Thyroid gland (tissue), 4 donors: ENCODE data around the gene ETV6. TPM values are rescaled to one million over a fixed set of nuclear protein-coding genes. Genes with fewer than 3 reads are reported as not detected.

Experiments used
- DNase-seq, 2 donors: peaks; one replicate each; pipeline ENCODE4 v3.0.0-alpha.2; 2019
- H3K27ac ChIP-seq, 3 donors: fragments of 200-600 bp; sonication (generic); 1 replicate in 2 of 3; 2 replicates in 1 of 3; pipeline ENCODE4 v1.5.1; 2016 to 2019; ENCODE audit warnings: mild to moderate bottlenecking in 1 of 3, moderate library complexity in 1 of 3
- H3K27me3 ChIP-seq: fragments of 200-600 bp; sonication (generic); one replicate; pipeline ENCODE4 v1.5.1; 2019
- H3K36me3 ChIP-seq, 2 donors: fragments of 200-600 bp; sonication (generic); one replicate each; pipeline ENCODE4 v1.5.1; 2016 to 2019
- H3K4me1 ChIP-seq, 2 donors: fragments of 200-600 bp; sonication (generic); one replicate each; pipeline ENCODE4 v1.5.1; 2017 to 2019
- H3K4me3 ChIP-seq, 3 donors: fragments of 200-600 bp; sonication (generic); replicated peaks in 1 of 3; 1 replicate in 2 of 3; 2 replicates in 1 of 3; pipeline ENCODE4 v1.5.1; 2016; ENCODE audit warnings: mild to moderate bottlenecking in 1 of 3
- H3K9me3 ChIP-seq: fragments of 200-600 bp; sonication (generic); one replicate; pipeline ENCODE4 v1.5.1; 2017
- CTCF ChIP-seq, 6 experiments: fragments of 200-600 bp in 3 of 6; fragments of 450-650 bp in 3 of 6; sonication (generic) in 3 of 6; IDR thresholded peaks; one replicate each; pipeline ENCODE4 v1.5.1; 2016 to 2019; ENCODE audit warnings: antibody characterized with exemption in 6 of 6, mild to moderate bottlenecking in 2 of 6, inconsistent platforms in 1 of 6, moderate library complexity in 1 of 6
- POLR2A ChIP-seq, 2 donors: fragments of 450-650 bp; IDR thresholded peaks; one replicate each; pipeline ENCODE4 v1.6.1; 2017; ENCODE audit warnings: antibody characterized with exemption in 2 of 2, mild to moderate bottlenecking in 2 of 2, moderate library complexity in 1 of 2
- WGBS, 2 donors: methylation state at CpG; one replicate each; pipeline ENCODE4 v1.1.5; 2017; 5-methylcytosine and 5-hydroxymethylcytosine counted together
- intact Hi-C: fragments of 100-400 bp; cut with DNase I; formaldehyde crosslinking; loops from one replicate; pipeline ENCODE4 v1.15.1; 2023
- total RNA-seq, 4 donors: library from RNA; depleted of rRNA; stranded (reverse); fragments of >200 nt; gene quantifications; one replicate each; pipeline ENCODE4 v1.2.3, GENCODE V29; 2016

ETV6 gene
- total RNA-seq, 4 donors from 2014 or later = 16.6 to 35.6 (median 17.2) TPM

GRCh38 chr12:11725686-11726085 is 76.2 kb downstream of the ETV6 start:
- 93 to 94% methylated on average over 8 of the region's 8 CpGs for WGBS, 2 donors
- no peaks in the 10 kb centered on the region for H3K27me3 ChIP-seq
- DNase-seq = no peak
- TF ChIP-seq POLR2A (IDR thresholded peaks at IDR 0.05) (no peak), CTCF (IDR thresholded peaks at IDR 0.05) (no peak)
- H3K27ac ChIP-seq = no peak overlapping the region
- intact Hi-C loops = no loop called here
- H3K9me3 ChIP-seq = no peaks in the 10 kb centered on the region
- peaks cover 48 to 66% of the 10 kb centered on the region in 2 donors for H3K4me1 ChIP-seq
- H3K36me3 ChIP-seq = no peaks in the 10 kb centered on the region
- no peak overlapping the region for H3K4me3 ChIP-seq

- H3K4me1 ChIP-seq = peaks cover 58 to 76% of the 10 kb centered on the region in 2 donors
Observed at GRCh38 chr12:11726659-11727058, 77.2 kb downstream of the ETV6 start.

GRCh38 chr12:11727133-11727664 is 77.7 kb downstream of the ETV6 start:
- Histone ChIP-seq H3K27ac (peak overlapping the region in 2 of 3 donors; percentile 81 to 91), H3K36me3 (no peaks in the 10 kb centered on the region), H3K9me3 (no peaks in the 10 kb centered on the region), H3K27me3 (no peaks in the 10 kb centered on the region), H3K4me1 (peaks cover 61 to 80% of the 10 kb centered on the region in 2 donors), H3K4me3 (no peak overlapping the region)
- DNase-seq = no peak
- 68 to 71% methylated on average over 12 of the region's 12 CpGs for WGBS, 2 donors
- no peak for TF ChIP-seq POLR2A (IDR thresholded peaks at IDR 0.05)
- intact Hi-C loops = no loop called here

More at GRCh38 chr12:11726659-11727058, 77.2 kb downstream of the ETV6 start:
- no peak overlapping the region for H3K4me3 ChIP-seq
- H3K36me3 ChIP-seq = no peaks in the 10 kb centered on the region
- 86 to 91% methylated on average over 3 of the region's 3 CpGs for WGBS, 2 donors
- H3K9me3 ChIP-seq = no peaks in the 10 kb centered on the region
- intact Hi-C loops = no loop called here
- no peaks in the 10 kb centered on the region for H3K27me3 ChIP-seq
- H3K27ac ChIP-seq = peak overlapping the region in 1 of 3 donors; percentile 81
- TF ChIP-seq POLR2A (IDR thresholded peaks at IDR 0.05) = no peak
- TF ChIP-seq CTCF (IDR thresholded peaks at IDR 0.05) = no peak
- no peak for DNase-seq

GRCh38 chr12:11728154-11728755 is 78.8 kb downstream of the ETV6 start:
- H3K27me3 ChIP-seq = no peaks in the 10 kb centered on the region
- no peak for DNase-seq
- WGBS, 2 donors = 91% methylated on average over 10 of the region's 10 CpGs
- no peak overlapping the region for H3K4me3 ChIP-seq
- H3K27ac ChIP-seq = peak overlapping the region; percentile 78 to 91 (median 81)
- peaks cover 61 to 80% of the 10 kb centered on the region in 2 donors for H3K4me1 ChIP-seq
- H3K36me3 ChIP-seq = no peaks in the 10 kb centered on the region
- intact Hi-C loops = no loop called here
- TF ChIP-seq CTCF (IDR thresholded peaks at IDR 0.05) (no peak), POLR2A (IDR thresholded peaks at IDR 0.05) (no peak)
- H3K9me3 ChIP-seq = no peaks in the 10 kb centered on the region

- Histone ChIP-seq H3K36me3 (no peaks in the 10 kb centered on the region), H3K27ac (peak overlapping the region; percentile 78 to 91 (median 81)), H3K27me3 (no peaks in the 10 kb centered on the region), H3K4me3 (no peak overlapping the region), H3K9me3 (no peaks in the 10 kb centered on the region), H3K4me1 (peaks cover 61 to 74% of the 10 kb centered on the region in 2 donors)
- peak in 1 of 6 experiments; percentile 4 for TF ChIP-seq CTCF (IDR thresholded peaks at IDR 0.05)
- no peak for TF ChIP-seq POLR2A (IDR thresholded peaks at IDR 0.05)
- peak; percentile 76 to 85 for DNase-seq
- 33 to 36% methylated on average over 4 of the region's 4 CpGs for whole genome bisulfite sequencing, 2 donors
- intact Hi-C loops = no loop called here
Observed at GRCh38 chr12:11729008-11729407, 79.5 kb downstream of the ETV6 start.
